ENCODE measurements around the gene MMP11. TPM values are rescaled to one million over a fixed set of nuclear protein-coding genes. Genes with fewer than 3 reads are reported as not detected.

The MMP11 gene
- total and polyA plus RNA-seq, 8 donors: 1.2 to 10.7 (median 9.6) TPM

GRCh38 chr22:23772315-23772648 lies 367 bp upstream of the MMP11 start:
- intact Hi-C loops (cut with DNase I): loop anchor here in 1 of 2 donors (5.0 kb wide), 1 partner anchor 65 kb away; the partner anchor contains the start of gene DERL3
- H3K9me3 ChIP-seq: no peaks in the 10 kb centered on the region
- DNase-seq: no peak
- no peak overlapping the region for H3K27ac ChIP-seq
- H3K4me1 ChIP-seq: peaks cover 4 to 40% of the 10 kb centered on the region in 2 donors
- TF ChIP-seq CTCF (IDR thresholded peaks at IDR 0.05): no peak
- ATAC-seq: no peak
- H3K4me3 ChIP-seq: peak overlapping the region; percentile 17 to 32
- peaks cover 0 to 20% of the 10 kb centered on the region in 2 donors for H3K27me3 ChIP-seq
- no peaks in the 10 kb centered on the region for H3K36me3 ChIP-seq

GRCh38 chr22:23773483-23774113 lies 949 bp downstream of the MMP11 start:
- Histone ChIP-seq H3K27ac (no peak overlapping the region), H3K9me3 (no peaks in the 10 kb centered on the region), H3K27me3 (peaks cover 0 to 20% of the 10 kb centered on the region in 2 donors), H3K36me3 (no peaks in the 10 kb centered on the region), H3K4me1 (peaks cover 4 to 29% of the 10 kb centered on the region in 2 donors), H3K4me3 (no peak overlapping the region)
- intact Hi-C loops (cut with DNase I): loop anchor here in 1 of 2 donors (5.0 kb wide), 1 partner anchor 64 kb away; the partner anchor contains the start of gene DERL3
- TF ChIP-seq CTCF (IDR thresholded peaks at IDR 0.05): no peak
- DNase-seq: no peak
- no peak for ATAC-seq

- Histone ChIP-seq H3K9me3 (no peaks in the 10 kb centered on the region), H3K36me3 (no peaks in the 10 kb centered on the region), H3K27ac (no peak overlapping the region), H3K4me1 (peaks cover 4 to 28% of the 10 kb centered on the region in 2 donors), H3K4me3 (no peak overlapping the region), H3K27me3 (peaks cover 0 to 20% of the 10 kb centered on the region in 2 donors)
- intact Hi-C loops (cut with DNase I): loop anchor here in 1 of 2 donors (5.0 kb wide), 1 partner anchor 63 kb away; the partner anchor contains the start of gene DERL3
- DNase-seq (no peak), ATAC-seq (no peak)
- no peak for TF ChIP-seq CTCF (IDR thresholded peaks at IDR 0.05)
Observed at GRCh38 chr22:23774114-23774921, 1.7 kb downstream of the MMP11 start.

GRCh38 chr22:23774922-23775436 lies 2.3 kb downstream of the MMP11 start:
- intact Hi-C loops (cut with DNase I): loop anchor here in 1 of 2 donors (5.0 kb wide), 1 partner anchor 62 kb away; the partner anchor contains the start of gene DERL3
- Histone ChIP-seq H3K9me3 (no peaks in the 10 kb centered on the region), H3K27me3 (peaks cover 0 to 20% of the 10 kb centered on the region in 2 donors), H3K4me3 (no peak overlapping the region), H3K4me1 (peaks cover 4 to 28% of the 10 kb centered on the region in 2 donors), H3K27ac (no peak overlapping the region), H3K36me3 (no peaks in the 10 kb centered on the region)
- ATAC-seq (no peak), DNase-seq (no peak)
- TF ChIP-seq CTCF (IDR thresholded peaks at IDR 0.05): no peak

Measured in left lung (tissue), 10 donors.